Lower leg skin (tissue), 4 donors: ENCODE data around the gene NSG1. TPM values are rescaled to one million over a fixed set of nuclear protein-coding genes. Genes with fewer than 3 reads are reported as not detected.

ENCODE experiments used
- DNase-seq, 2 donors: peaks; one replicate each; pipeline ENCODE4 v3.0.0-alpha.2; 2019; ENCODE audit warnings: low spot score in 2 of 2
- H3K4me3 ChIP-seq: fragments of 200-600 bp; sonication (generic); 2 replicates; pipeline ENCODE4 v1.5.1; 2017; ENCODE audit warnings: mild to moderate bottlenecking, low read depth; ENCODE audit not compliant: poor library complexity, severe bottlenecking
- POLR2A ChIP-seq, 2 donors: fragments of 450-650 bp; IDR thresholded peaks; one replicate each; pipeline ENCODE4 v1.6.1; 2016 to 2017; ENCODE audit warnings: antibody characterized with exemption in 2 of 2, mild to moderate bottlenecking in 1 of 2, moderate library complexity in 1 of 2
- WGBS, 2 donors: methylation state at CpG; one replicate each; pipeline ENCODE4 v1.1.5; 2018; 5-methylcytosine and 5-hydroxymethylcytosine counted together
- intact Hi-C: fragments of 100-400 bp; cut with DNase I; formaldehyde crosslinking; loops from one replicate; pipeline ENCODE4 v1.15.0; 2023; ENCODE audit warnings: low total_unique reads
- total RNA-seq, 4 donors: library from RNA; depleted of rRNA; stranded (reverse); fragments of >200 nt; gene quantifications; one replicate each; pipeline ENCODE4 v1.1.0, GENCODE V29; 2016
- TF ChIP-seq, protein P1 (sequence below), 3 donors: fragments of 450-650 bp; IDR thresholded peaks; one replicate each; pipeline ENCODE4 v1.5.1; 2016; ENCODE audit warnings: antibody characterized with exemption in 3 of 3, mild to moderate bottlenecking in 3 of 3, moderate library complexity in 2 of 3

The NSG1 gene
- total RNA-seq, 4 donors from 2014 or later = 109 to 158 (median 139) TPM

- no peak for DNase-seq
- 70 to 74% methylated on average over 24 to 26 of the region's 26 CpGs for WGBS, 2 donors
- intact Hi-C loops = no loop called here
- TF ChIP-seq POLR2A (IDR thresholded peaks at IDR 0.05) = no peak
- TF ChIP-seq, protein P1, sequence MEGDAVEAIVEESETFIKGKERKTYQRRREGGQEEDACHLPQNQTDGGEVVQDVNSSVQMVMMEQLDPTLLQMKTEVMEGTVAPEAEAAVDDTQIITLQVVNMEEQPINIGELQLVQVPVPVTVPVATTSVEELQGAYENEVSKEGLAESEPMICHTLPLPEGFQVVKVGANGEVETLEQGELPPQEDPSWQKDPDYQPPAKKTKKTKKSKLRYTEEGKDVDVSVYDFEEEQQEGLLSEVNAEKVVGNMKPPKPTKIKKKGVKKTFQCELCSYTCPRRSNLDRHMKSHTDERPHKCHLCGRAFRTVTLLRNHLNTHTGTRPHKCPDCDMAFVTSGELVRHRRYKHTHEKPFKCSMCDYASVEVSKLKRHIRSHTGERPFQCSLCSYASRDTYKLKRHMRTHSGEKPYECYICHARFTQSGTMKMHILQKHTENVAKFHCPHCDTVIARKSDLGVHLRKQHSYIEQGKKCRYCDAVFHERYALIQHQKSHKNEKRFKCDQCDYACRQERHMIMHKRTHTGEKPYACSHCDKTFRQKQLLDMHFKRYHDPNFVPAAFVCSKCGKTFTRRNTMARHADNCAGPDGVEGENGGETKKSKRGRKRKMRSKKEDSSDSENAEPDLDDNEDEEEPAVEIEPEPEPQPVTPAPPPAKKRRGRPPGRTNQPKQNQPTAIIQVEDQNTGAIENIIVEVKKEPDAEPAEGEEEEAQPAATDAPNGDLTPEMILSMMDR (IDR thresholded peaks at IDR 0.05) = no peak
- no peak overlapping the region for H3K4me3 ChIP-seq
Observed at GRCh38 chr4:4356106-4357041, 30.5 kb upstream of the NSG1 start.

GRCh38 chr4:4358093-4358854 lies 28.6 kb upstream of the NSG1 start:
- H3K4me3 ChIP-seq = no peak overlapping the region
- 49 to 51% methylated on average over 13 of the region's 13 CpGs for WGBS, 2 donors
- intact Hi-C loops = no loop called here
- DNase-seq = no peak
- TF ChIP-seq, protein P1 (IDR thresholded peaks at IDR 0.05) = no peak

- intact Hi-C loops = no loop called here
- 63 to 70% methylated on average over 8 of the region's 8 CpGs for WGBS, 2 donors
- TF ChIP-seq, protein P1 (IDR thresholded peaks at IDR 0.05) = no peak
- TF ChIP-seq POLR2A (IDR thresholded peaks at IDR 0.05) = no peak
Observed at GRCh38 chr4:4361883-4362282, 25.0 kb upstream of the NSG1 start.

GRCh38 chr4:4362991-4363697 lies 23.8 kb upstream of the NSG1 start:
- whole genome bisulfite sequencing, 2 donors = 78 to 81% methylated on average over 16 of the region's 16 CpGs
- TF ChIP-seq POLR2A (IDR thresholded peaks at IDR 0.05) = no peak
- TF ChIP-seq, protein P1 (IDR thresholded peaks at IDR 0.05) = no peak
- H3K4me3 ChIP-seq = no peak overlapping the region
- intact Hi-C loops = no loop called here
- DNase-seq = no peak

More at GRCh38 chr4:4361883-4362282, 25.0 kb upstream of the NSG1 start:
- no peak for DNase-seq
- H3K4me3 ChIP-seq = no peak overlapping the region

DNA sequence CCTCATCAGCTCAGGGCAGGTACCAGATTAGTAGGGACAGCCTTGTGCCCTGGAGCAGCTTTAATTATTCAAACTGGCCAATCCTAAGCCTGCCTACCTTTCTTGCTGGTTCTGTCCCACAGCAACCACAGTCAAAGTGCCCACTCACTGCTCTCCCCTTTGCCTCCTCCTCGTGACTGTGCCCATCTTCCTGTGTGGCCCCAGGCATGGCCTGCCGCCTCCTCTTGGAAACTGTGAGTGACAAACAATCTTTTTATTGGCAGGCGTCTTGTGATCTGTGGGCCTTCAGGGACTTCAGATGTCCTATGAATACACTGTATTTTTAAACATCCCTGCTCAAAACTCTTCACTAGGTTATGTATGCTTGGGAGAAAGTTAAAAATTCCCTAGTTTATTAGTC lies 22.8 kb upstream of the NSG1 start:
- intact Hi-C loops = no loop called here
- DNase-seq = no peak
- WGBS, 2 donors = 62 to 66% methylated on average over 3 of the region's 3 CpGs
- no peak overlapping the region for H3K4me3 ChIP-seq
- TF ChIP-seq, protein P1 (IDR thresholded peaks at IDR 0.05) = no peak
- TF ChIP-seq POLR2A (IDR thresholded peaks at IDR 0.05) = no peak
